Hematopoietic multipotent progenitor cell treated with erythropoietin and hydrocortisone succinate and interleukin-3 and kit ligand, for 8 days (in vitro differentiated cells): ENCODE measurements around the gene SGTA.
A peak's percentile ranks its signal among the peaks of the same experiment; 100 is the strongest.
"Not testable (repeated sequence)": the region's sequence is repeated elsewhere in the genome, so short reads cannot be mapped to it uniquely, and the experiment has no call there.

Experiments
- DNase-seq: peaks from one replicate; pipeline ENCODE4 v3.0.0-alpha.2; 2015

The SGTA gene, protein sequence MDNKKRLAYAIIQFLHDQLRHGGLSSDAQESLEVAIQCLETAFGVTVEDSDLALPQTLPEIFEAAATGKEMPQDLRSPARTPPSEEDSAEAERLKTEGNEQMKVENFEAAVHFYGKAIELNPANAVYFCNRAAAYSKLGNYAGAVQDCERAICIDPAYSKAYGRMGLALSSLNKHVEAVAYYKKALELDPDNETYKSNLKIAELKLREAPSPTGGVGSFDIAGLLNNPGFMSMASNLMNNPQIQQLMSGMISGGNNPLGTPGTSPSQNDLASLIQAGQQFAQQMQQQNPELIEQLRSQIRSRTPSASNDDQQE

GRCh38 chr19:2782936-2783780 lies at the start of gene SGTA:
Gene SGTA, minus strand, starts transcription at chr19:2783273. Its CDS starts 14,205 bp downstream, at chr19:2769068.
- DNase-seq: peak; percentile 99

DNA sequence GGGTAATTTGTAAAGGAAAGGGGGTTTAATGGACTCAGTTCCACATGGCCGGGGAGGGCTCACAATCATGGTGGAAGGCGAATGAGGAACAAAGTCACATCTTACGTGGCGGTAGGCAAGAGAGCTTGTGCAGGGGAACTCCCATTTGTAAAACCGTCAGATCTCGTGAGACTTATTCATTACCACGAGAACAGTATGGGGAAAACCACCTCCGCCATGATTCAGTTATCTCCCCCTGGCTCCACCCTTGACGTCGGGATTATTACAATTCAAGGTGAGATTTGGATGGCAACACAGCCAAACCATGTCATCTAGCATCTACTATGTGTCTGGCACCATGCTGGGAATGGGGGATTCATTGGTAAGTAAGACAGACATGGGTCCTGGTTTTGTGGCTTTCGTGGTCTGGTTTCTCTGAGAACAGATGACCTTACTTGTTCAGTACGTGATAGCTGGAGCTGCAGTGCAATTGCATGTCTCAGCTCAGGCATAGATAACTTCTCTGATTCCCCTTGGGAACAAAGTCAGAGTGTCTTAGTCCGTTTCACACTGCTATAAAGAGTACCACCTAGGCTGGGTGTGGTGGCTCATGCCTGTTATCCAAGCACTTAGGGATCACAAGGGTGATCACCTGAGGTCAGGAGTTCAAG lies 44.9 kb upstream of the SGTA start:
- DNase-seq: no peak

- DNase-seq: no peak
Observed at GRCh38 chr19:2827022-2827421, 43.9 kb upstream of the SGTA start.

- DNase-seq: no peak
Observed at GRCh38 chr19:2824129-2824528, 41.1 kb upstream of the SGTA start.

- no peak for DNase-seq
Observed at GRCh38 chr19:2823646-2824045, 40.6 kb upstream of the SGTA start.

GRCh38 chr19:2822846-2823245 lies 39.8 kb upstream of the SGTA start:
- DNase-seq: no peak

DNA sequence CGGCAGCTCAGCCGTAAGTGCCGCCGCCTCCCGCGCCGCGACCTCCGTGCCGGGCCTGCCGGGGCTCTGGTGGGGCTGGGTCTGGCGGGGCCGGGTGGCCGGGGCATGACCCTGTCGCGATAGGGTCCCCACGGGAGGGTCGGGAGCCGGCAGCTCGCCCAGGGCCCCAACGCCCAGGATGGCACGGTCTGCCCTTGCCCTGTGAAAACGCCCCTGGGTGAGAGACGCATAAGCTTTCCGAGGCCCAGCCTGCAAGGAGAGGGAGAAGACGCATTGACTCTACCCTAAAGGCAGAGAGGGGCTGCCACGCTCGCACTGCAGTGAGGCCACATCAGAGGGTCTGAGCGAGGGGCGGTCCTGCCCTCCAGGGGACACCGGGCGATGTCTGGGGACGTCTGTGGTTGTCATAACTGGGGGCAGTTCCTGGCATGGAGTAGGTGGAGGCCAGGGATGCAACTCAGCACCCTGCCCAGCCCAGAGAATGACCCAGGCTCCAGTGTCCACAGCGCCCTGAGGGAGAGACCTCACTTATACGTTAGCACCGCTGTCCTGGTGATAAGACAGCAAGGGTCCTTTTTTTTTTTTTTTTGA lies 37.1 kb upstream of the SGTA start:
- peak; percentile 13 for DNase-seq

- peak; percentile 96 for DNase-seq
Observed at GRCh38 chr19:2819540-2820111, 36.6 kb upstream of the SGTA start, which contains the start of gene ZNF554. Gene ZNF554, plus strand, starts transcription at chr19:2819868. Its CDS starts 204 bp downstream, at chr19:2820072.

GRCh38 chr19:2817237-2817829 lies 34.3 kb upstream of the SGTA start:
- DNase-seq: not testable (repeated sequence)

DNA sequence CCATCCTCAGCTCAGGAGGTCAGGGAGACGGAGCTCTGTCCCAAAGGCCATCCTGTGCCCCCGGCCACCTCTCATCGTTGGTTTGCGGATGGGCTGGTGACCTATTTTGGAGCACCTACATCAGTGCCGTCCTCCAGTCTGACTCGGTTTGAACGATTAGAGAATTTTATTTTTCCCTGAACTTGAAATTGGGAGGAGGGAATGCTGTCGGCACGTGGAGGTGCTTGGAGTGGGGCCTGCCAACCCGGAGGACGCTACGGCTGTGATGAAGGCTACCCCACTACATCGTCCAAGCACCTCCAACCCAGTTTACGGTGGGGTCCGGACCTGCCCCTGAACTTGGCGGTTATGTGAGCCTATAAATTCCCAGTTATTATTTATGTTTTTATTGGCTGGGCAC lies 33.6 kb upstream of the SGTA start:
- no peak for DNase-seq

DNA sequence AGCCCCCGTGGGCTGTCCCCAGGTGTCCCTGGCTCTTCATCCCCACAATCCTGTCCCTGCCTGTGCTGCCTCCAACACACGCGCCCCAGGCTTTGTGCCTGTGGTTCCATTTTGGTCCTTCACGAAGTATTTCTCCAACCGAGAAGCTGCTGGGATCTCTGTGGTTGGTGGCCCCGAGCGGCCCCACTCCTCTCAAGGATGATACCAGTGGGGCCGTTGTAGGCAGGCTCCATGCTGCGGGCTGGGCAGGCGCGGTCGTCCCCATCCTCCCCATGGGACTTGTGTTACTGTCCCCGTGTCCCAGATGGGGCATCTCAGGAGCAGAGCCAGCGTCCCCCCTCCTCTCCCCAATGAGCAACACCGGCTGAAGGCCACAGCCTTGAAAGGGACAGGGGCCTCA lies 32.9 kb upstream of the SGTA start:
- no peak for DNase-seq

DNA sequence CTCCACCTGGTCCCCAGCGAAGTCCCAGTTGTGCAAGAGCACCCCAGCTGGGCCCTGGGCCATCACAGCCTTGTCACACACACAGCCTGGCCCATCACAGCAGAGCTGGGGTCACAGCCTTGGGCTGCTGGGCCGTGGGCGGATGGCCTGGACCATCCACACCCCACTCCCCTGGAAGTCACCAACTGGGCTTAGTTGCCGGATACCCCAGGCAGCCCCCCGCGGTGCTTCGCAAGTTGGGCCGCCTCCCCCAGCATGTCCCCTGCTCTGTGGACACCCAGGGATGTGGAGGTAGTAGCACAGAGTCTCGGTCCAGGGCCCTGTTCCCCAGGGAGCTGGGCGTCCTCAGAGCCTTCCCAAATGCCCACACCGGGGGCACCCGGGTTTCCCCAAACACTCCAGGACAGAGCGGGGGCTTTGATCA lies 32.1 kb upstream of the SGTA start:
- DNase-seq: no peak

DNA sequence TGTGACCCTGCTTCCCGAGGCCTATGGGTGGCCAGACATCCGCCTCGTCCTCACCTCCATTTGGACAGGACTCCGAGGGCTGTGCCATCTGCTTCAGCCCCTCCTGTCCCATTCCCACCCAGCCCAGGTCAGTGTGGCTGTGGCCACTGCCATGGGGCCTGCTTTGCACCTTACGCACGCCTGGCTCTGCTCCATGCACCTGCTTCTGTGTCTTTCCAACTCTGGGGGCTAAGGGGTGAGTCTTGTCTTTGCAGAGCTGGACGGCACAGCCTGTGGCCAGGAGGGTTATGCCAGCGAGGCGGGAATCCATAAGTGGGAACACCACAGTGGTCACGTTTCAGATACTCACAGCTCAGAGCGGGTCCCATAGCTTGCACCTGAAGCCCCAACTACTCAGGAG lies 31.4 kb upstream of the SGTA start:
- DNase-seq: no peak

- DNase-seq: no peak
Observed at GRCh38 chr19:2813235-2814160, 30.4 kb upstream of the SGTA start.

DNA sequence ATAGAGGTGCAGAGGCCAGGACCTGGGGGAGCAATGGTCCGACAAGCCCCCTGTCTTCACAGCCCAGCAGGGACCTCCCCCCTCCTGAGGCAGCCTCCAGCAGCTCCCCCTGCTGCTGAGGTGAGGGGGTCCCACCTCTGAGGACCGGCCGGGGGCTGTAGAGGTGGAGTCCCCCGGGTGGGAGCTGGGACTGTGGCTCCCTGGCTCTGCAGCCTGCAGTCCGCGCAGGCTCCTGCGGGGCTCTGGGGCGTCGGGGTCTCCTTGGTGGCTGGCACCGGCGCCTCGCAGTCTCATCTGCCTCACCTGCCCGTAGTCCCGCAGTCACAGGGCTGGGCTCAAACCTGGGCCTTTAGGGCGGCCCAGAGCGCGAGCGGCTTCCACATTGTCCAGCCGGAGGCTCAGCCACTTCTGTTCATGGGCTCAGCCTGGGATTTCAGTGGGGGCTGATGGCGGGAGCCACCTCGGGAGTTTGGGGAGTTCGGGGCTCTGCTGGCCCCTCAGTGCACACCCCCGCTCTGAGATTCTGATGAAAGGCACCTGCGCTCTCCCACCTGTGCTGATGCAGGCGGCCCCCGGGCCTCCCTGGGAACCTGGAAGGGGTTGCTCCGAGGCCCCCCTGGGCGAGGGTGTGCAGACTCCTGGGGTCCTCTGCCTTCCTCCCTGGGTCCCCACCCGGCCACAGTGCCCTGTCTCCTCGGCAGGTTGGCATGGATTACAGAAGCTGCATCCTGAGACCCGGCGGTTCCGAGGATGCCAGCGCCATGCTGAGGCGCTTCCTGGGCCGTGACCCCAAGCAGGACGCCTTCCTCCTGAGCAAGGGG lies 29.6 kb upstream of the SGTA start:
- DNase-seq: no peak

DNA sequence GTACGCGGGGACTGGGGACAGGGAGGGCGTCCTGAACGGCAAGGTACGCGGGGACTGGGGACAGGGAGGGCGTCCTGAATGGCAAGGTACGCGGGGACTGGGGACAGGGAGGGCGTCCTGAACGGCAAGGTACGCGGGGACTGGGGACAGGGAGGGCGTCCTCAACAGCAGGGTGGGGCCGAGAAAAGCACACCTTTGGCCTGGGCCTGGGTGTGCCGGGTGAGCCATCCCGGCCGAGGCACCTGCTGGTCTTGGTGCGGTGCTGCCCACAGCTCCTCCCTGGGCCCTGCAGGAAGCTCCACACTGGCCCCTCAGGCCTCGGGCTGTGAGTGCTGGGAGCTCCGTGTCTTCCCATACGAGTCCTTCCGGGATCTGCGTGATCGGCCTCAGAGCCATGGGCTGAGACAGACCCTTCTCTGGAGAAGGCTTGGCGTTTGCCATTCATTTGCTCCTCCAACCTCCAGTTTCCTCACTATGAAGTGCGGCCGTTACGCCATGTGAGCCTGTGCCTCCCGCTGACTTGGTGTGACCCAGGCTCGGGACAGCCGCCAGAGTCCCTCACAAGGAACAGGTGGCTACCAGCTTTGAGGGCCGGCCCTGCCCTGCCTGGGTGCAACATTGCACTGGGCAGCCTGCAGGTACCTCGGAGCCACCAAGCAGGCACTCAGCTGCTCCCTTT lies 28.8 kb upstream of the SGTA start:
- DNase-seq: no peak

DNA sequence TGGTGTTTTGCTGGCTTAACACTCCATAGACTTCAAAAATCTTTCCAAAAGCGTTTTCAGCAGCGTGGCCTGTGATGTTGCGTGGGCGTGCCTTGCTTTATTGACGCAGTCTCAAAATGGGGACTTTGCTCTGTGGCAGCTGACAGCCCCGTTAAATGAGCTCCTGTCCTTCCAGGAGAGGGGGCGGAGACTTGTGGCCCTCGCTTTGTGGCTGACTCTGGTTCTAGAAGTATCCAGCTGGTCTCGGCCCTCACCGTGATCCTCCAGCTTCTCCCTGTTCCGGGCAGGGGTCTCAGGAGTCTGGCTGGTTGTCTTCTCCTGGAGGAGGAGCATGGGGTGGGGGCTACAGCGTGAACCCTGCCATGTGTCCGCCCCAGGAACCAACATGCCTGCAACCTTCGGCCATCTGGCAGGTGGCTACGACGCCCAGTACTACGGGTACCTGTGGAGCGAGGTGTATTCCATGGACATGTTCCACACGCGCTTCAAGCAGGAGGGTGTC lies 28.2 kb upstream of the SGTA start:
- DNase-seq: no peak

GRCh38 chr19:2810141-2811091 lies 27.3 kb upstream of the SGTA start:
- no peak for DNase-seq
